ENCODE measurements around the gene CEP170B. TPM values are rescaled to one million over a fixed set of nuclear protein-coding genes. Genes with fewer than 3 reads are reported as not detected.

CEP170B gene
- 19.3 to 26.4 TPM (median 23.0 TPM) in 5 replicates for total RNA-seq (2022; extraction: Qiagen RNA extraction; ENCODE audit: low read depth)

DNA sequence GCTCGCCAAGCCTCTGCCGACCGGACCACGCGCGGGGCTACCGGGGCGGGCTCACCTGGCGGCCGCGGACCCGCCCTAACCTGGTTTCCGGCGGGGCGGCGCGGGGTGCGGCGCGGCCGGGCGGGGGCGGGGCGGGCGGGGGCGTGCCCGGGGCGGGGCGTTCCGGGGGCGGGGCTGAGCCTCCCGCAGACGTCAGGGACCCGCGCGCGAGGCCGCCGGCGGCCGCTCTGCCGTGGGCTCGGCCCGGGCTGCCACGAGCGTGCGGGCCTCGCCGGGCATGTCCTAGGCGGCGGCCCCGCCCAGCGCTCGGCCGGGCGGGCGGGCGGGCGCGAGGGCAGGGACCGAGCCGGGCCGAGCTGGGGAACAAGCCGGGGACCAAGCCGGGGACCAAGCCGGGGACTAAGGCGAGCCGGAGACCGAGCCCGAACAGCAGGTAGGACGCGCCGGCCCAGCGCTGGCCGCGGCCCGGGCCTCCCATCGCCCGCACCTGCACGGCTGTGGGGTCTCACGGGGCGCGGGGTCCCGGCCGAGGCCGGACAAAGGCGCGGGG lies at the start of gene CEP170B:
Gene CEP170B (plus strand): TSS at position 188 of the 550 bp plus-strand sequence. CDS start 3,183 bp downstream, outside the sequence.

DNA sequence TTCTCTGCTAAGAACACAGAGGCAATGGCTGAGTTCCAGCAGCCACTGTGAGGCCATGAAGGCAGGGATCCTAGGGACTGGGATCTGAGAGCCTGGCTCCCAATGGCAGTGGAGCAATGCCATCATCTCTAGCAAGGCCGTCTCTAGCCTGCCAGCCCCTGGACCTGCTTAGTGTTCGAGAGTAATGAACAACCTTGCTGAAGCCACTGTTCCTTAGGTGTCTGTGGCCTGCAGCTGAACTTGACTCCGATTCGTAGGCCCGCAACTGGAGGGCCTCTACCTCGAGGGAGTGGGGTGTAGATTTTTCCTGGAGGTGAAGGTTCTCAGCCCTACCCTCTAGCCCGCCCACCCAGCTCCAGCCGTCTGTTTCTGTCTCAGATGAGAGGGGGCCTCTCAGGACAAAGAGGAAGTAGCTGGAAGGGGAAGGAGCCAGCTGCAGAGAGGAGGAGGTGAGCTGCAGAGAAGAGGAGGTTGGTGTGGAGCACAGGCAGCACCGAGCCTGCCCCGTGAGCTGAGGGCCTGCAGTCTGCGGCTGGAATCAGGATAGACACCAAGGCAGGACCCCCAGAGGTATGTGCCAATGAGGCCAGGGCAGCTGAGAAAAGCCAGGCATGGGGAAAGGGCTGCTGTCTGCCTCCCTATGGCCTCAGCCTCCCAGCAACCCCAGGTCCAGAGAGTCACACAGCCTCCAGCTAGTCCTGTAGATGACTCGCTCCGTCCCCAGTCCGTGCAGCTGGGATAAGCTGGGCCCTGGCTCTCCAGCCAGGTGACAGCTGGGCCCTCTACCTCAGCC lies 59.5 kb downstream of the CEP170B start, which contains the start of gene PLD4:
Gene PLD4 (plus strand): TSS at position 459 of the 793 bp plus-strand sequence. CDS start 2,262 bp downstream, outside the sequence.

Other genes with a start within 250 kb of the CEP170B start
- gene INF2, start 175.7 kb upstream of the CEP170B start, total RNA-seq (2022; extraction: Qiagen RNA extraction; ENCODE audit: low read depth) = 83.3 to 149 TPM (median 135 TPM) in 5 replicates
- gene ADSS1, start 141.0 kb upstream of the CEP170B start, total RNA-seq (2022; extraction: Qiagen RNA extraction; ENCODE audit: low read depth) = 5.4 to 8.0 TPM (median 6.4 TPM) in 5 replicates
- gene SIVA1, start 112.1 kb upstream of the CEP170B start, total RNA-seq (2022; extraction: Qiagen RNA extraction; ENCODE audit: low read depth) = 145 to 215 TPM (median 170 TPM) in 5 replicates
- 85.1 to 117 TPM (median 103 TPM) in 5 replicates for gene AKT1, start 69.5 kb upstream of the CEP170B start, total RNA-seq (2022; extraction: Qiagen RNA extraction; ENCODE audit: low read depth)
- 2.5 to 3.7 TPM (median 3.0 TPM) in 5 replicates for gene ZBTB42, start 64.2 kb upstream of the CEP170B start, total RNA-seq (2022; extraction: Qiagen RNA extraction; ENCODE audit: low read depth)
- gene PLD4, start 59.6 kb downstream of the CEP170B start, total RNA-seq (2022; extraction: Qiagen RNA extraction; ENCODE audit: low read depth) = 0.05 to 0.17 TPM (median 0.10 TPM) in 4 of 5 replicates, not detected in the other
- 202 to 234 TPM (median 210 TPM) in 5 replicates for gene AHNAK2, start 113.1 kb downstream of the CEP170B start, total RNA-seq (2022; extraction: Qiagen RNA extraction; ENCODE audit: low read depth)
- gene CLBA1, start 120.5 kb downstream of the CEP170B start, total RNA-seq (2022; extraction: Qiagen RNA extraction; ENCODE audit: low read depth) = 15.9 to 17.7 TPM (median 16.7 TPM) in 5 replicates
- gene CDCA4, start 155.8 kb downstream of the CEP170B start, total RNA-seq (2022; extraction: Qiagen RNA extraction; ENCODE audit: low read depth) = 52.2 to 65.7 TPM (median 53.0 TPM) in 5 replicates
- gene GPR132, start 200.2 kb downstream of the CEP170B start, total RNA-seq (2022; extraction: Qiagen RNA extraction; ENCODE audit: low read depth) = 0.41 to 0.71 TPM (median 0.67 TPM) in 5 replicates